ENCODE results near the gene ENTPD2. TPM values are rescaled to one million over a fixed set of nuclear protein-coding genes. Genes with fewer than 3 reads are reported as not detected.

Gene ENTPD2
- total and polyA plus RNA-seq, 10 of the 15 experiments (the other 5 are each of a cell fraction or from before 2014, with no cell fraction given): 0.15 to 1.8 (median 0.65) TPM; not detected in 2

DNA sequence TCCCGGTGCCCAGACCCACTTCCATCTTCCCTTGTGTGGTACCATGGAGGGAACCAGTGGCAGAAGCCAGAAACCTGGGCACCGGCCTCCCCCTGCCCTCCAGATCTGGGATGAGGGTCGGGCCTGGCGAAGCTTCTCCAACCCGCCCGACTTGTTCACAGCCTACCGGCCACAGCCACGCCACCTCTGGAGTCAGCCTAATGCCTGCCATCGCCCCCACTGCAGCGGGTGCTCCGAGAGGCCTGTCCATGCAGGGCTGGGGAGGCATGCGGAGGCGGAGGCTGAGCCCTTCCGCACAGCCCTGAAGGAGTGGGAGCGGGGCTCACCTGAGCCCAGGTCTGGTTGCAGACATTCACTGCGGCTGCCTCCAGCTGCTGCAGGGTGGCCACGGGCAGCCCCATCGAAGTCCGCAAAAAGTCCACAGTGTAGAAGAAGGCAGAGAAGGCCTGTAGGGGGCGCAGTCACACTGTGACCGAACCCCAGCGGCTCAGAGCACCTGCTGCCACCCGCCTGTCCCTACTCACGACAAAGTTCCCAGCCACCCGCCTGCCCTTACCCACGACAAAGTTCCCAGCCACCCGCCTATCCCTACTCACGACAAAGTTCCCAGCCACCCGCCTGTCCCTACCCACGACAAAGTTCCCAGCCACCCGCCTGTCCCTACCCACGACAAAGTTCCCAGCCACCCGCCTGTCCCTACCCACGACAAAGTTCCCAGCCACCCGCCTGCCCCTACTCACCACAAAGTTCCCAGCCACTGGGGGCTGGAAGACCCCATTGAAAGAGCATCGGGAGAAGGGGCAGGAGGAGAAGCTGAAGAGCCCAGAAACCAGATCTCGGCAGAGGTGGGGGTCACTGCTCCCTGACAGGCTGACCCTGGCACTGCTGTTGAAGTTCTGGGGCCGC lies 4.1 kb downstream of the ENTPD2 start:
- in situ Hi-C loops (cut with MboI): no loop called here
- no peak for TF ChIP-seq IRF4 (IDR thresholded peaks at IDR 0.05; ENCODE audit: low read depth, low read length)
- no peak for TF ChIP-seq NRF1 (conservative IDR thresholded peaks at IDR 0.05; ENCODE audit: low read depth, low read length)
- no peak for TF ChIP-seq USF2 (IDR thresholded peaks at IDR 0.05; ENCODE audit: borderline replicate concordance, low read depth, low read length)
- TF ChIP-seq NR2C2 (IDR thresholded peaks at IDR 0.05; ENCODE audit: borderline replicate concordance, control insufficient read depth, insufficient read length, low read depth): no peak
- no peak for TF ChIP-seq TBL1XR1 (IDR thresholded peaks at IDR 0.05; ENCODE audit: low read depth, low read length)
- TF ChIP-seq, protein P1, sequence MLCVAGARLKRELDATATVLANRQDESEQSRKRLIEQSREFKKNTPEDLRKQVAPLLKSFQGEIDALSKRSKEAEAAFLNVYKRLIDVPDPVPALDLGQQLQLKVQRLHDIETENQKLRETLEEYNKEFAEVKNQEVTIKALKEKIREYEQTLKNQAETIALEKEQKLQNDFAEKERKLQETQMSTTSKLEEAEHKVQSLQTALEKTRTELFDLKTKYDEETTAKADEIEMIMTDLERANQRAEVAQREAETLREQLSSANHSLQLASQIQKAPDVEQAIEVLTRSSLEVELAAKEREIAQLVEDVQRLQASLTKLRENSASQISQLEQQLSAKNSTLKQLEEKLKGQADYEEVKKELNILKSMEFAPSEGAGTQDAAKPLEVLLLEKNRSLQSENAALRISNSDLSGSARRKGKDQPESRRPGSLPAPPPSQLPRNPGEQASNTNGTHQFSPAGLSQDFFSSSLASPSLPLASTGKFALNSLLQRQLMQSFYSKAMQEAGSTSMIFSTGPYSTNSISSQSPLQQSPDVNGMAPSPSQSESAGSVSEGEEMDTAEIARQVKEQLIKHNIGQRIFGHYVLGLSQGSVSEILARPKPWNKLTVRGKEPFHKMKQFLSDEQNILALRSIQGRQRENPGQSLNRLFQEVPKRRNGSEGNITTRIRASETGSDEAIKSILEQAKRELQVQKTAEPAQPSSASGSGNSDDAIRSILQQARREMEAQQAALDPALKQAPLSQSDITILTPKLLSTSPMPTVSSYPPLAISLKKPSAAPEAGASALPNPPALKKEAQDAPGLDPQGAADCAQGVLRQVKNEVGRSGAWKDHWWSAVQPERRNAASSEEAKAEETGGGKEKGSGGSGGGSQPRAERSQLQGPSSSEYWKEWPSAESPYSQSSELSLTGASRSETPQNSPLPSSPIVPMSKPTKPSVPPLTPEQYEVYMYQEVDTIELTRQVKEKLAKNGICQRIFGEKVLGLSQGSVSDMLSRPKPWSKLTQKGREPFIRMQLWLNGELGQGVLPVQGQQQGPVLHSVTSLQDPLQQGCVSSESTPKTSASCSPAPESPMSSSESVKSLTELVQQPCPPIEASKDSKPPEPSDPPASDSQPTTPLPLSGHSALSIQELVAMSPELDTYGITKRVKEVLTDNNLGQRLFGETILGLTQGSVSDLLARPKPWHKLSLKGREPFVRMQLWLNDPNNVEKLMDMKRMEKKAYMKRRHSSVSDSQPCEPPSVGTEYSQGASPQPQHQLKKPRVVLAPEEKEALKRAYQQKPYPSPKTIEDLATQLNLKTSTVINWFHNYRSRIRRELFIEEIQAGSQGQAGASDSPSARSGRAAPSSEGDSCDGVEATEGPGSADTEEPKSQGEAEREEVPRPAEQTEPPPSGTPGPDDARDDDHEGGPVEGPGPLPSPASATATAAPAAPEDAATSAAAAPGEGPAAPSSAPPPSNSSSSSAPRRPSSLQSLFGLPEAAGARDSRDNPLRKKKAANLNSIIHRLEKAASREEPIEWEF (IDR thresholded peaks at IDR 0.05; ENCODE audit: insufficient replicate concordance, low read depth, low read length): no peak
- no peak for TF ChIP-seq RAD51 (IDR thresholded peaks at IDR 0.05)
- no peak for TF ChIP-seq FOXM1 (IDR thresholded peaks at IDR 0.05; ENCODE audit: low read depth, low read length)
- TF ChIP-seq ZBED1 (IDR thresholded peaks at IDR 0.05; ENCODE audit: borderline replicate concordance): no peak
- TF ChIP-seq ZNF217 (IDR thresholded peaks at IDR 0.05): no peak
- no peak for TF ChIP-seq E2F8 (IDR thresholded peaks at IDR 0.05; ENCODE audit: low read depth, partially characterized antibody)
- no peak for TF ChIP-seq ETV6 (conservative IDR thresholded peaks at IDR 0.05 in 1 of 2, IDR thresholded peaks at IDR 0.05 in 1 of 2; ENCODE audit: borderline replicate concordance in 1 of 2, low read depth in 1 of 2)
- no peak for TF ChIP-seq TCF3 (IDR thresholded peaks at IDR 0.05; ENCODE audit: borderline replicate concordance, insufficient read depth, low read depth, low read length)

More for the DNA sequence above, 4.1 kb downstream of the ENTPD2 start:
- Histone ChIP-seq H3K79me2 (ENCODE audit: control insufficient read depth, insufficient read depth, low read length) (no peaks in the 10 kb centered on the region), H3K27ac (ENCODE audit: control insufficient read depth, insufficient read depth) (no peak overlapping the region), H4K20me1 (ENCODE audit: control insufficient read depth, insufficient read depth) (no peaks in the 10 kb centered on the region), H3K9me3 (replicated peaks; ENCODE audit: control insufficient read depth, insufficient read depth, low read length) (no peaks in the 10 kb centered on the region), H3K36me3 (ENCODE audit: control insufficient read depth in 2 of 2, insufficient read depth in 2 of 2, low read length in 1 of 2) (no peaks in the 10 kb centered on the region), H2AFZ (ENCODE audit: control insufficient read depth, low read depth, low read length) (no peak overlapping the region), H3K27me3 (replicated peaks in 1 of 2; ENCODE audit: control insufficient read depth in 2 of 2, insufficient read depth in 2 of 2, low read length in 1 of 2) (peaks cover 16 to 22% of the 10 kb centered on the region in 2 experiments; a peak in 3 of 4 replicates), H3K4me2 (ENCODE audit: control insufficient read depth, insufficient read depth) (no peak overlapping the region), H3K4me1 (ENCODE audit: control insufficient read depth, insufficient read depth, low read length) (no peaks in the 10 kb centered on the region), H3K4me3 (no peak overlapping the region), H3K9ac (ENCODE audit: control insufficient read depth, insufficient read depth, low read length) (no peak overlapping the region)
- 29% methylated on average over 34 of the region's 38 CpGs for WGBS (ENCODE audit: insufficient coverage, insufficient replicate concordance, low lambda C conversion rate, missing lambda C conversion rate)
- intact Hi-C loops (cut with micrococcal nuclease; ENCODE audit: unreplicated experiment): loop anchor here (1.0 to 10.0 kb wide), 2 partner anchors 15 to 175 kb away; partner anchors contain the start of genes CYSRT1, RNF208 and RNF224
- SMC1A ChIA-PET (ENCODE audit: uncharacterized antibody, unreplicated experiment): interaction anchor here (1.6 kb wide), 1 partner anchor 14 kb away, joined by 3 read pairs; no protein-coding TSS in a partner anchor
- POLR2A ChIA-PET: no interaction called here
- CTCF ChIA-PET: interaction anchor here (1.0 to 4.7 kb wide), 6 partner anchors 16 to 287 kb away, joined by 3 to 81 read pairs (median 3); partner anchors contain the start of gene MAN1B1
- no peak for FAIRE-seq
- ATAC-seq: peak; percentile 81
- no peak for DNase-seq (ENCODE audit: low read depth, low spot score)
- RAD21 ChIA-PET (ENCODE audit: unreplicated experiment): interaction anchor here (2.0 kb wide), 1 partner anchor 14 kb away, joined by 6 read pairs; no protein-coding TSS in a partner anchor
- no TSS peak for BruUV-seq (replicated peaks)
